KBM-7 (cell line): ENCODE data around the gene BBC3.

Source experiments
- DNase-seq: peaks from one replicate; pipeline ENCODE4 v3.0.0-alpha.2; 2015
- in situ Hi-C: fragments of 300-500 bp; cut with MboI; formaldehyde crosslinking; loops from 2 replicates; pipeline ENCODE4 v1.14.3; 2020; ENCODE audit warnings: low sequenced_read_pairs, low pct_unique_long_range_greater_than_20kb, mixed read lengths

The BBC3 gene

DNA sequence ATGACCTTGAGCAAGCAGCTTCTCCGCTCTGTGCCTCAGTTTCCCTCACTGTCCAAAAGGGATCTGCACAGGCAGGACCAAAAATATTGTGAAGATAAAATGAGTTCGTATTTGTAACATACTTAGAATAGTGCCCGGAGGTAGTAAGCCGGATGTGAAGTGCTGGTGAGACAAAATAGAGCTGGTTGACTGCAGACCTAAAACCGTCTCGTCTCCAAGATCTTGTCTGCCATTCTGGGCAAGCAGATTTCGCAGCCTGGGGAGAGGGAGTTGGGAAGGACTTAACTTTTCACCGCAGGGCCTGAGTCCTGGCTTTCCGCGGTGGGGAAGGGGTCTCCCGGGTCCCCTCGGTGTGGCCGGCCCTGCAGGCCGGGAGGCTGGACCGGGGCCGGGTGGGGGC is 8.2 kb upstream of the BBC3 start:
- no peak for DNase-seq
- in situ Hi-C loops = no loop called here

DNA sequence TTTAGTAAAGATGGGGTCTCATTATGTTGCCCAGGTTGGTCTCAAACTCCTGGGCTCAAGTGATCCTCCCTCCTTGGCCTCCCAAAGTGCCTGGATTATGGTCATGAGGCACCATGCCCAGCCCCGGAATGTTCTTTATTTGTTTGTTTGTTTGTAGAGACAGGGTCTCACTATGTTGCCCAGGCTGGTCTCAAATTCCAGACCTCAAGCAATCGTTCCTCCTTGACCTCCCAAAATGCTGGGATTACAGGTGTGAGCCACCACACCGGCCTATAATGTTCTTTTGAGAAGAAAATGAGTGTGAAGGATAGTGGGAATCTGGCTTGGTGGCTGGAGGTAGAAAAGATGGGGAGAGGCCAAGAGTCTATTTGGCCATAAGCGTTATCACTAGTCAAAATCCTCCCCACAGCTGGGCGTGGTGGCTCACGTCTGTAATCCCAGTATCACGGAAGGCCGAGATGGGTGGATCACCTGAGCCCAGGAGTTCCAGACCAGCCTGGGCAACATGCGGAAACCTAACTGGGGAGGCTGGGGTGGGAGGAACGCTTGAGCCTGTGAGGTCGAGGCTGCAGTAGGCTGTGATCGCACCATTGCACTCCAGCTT is 5.2 kb upstream of the BBC3 start:
- in situ Hi-C loops = no loop called here
- no peak for DNase-seq

DNA sequence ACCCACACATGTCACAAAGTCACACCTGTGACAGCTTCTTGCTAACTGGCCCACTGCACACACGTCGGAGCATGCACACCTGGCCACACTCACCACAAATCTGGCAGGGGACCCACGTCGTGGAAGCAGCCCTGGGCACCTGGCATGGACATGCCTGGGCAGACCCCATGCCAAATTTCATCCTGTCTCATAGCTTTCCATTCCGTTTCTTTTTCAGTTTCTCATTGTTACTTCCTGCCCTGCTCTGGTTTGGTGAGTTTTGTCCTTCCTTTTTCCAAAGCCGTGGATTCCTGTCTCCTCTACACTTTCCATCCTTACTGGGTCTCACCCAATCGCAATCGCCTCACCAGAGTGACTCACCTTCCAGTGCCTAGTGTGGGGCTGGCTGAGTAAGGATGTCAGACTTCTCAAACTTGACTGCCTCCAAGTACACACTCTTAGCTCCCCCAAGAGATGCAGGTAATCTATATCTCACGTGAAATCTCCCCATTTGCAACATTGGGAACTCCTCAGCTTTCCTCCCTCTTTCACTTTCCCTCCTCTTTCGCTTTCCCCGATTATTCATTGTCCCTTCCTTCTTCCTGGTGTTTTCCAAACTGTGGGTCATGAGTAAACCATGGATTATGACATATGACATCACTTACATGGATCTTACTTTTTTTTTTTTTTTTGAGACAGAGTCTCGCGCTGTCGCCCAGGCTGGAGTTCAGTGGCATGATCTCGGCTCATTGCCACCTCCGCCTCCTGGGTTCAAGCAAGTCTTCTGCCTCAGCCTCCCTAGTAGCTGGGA is 1.6 kb upstream of the BBC3 start:
- DNase-seq = peak; percentile 78
- in situ Hi-C loops = no loop called here

DNA sequence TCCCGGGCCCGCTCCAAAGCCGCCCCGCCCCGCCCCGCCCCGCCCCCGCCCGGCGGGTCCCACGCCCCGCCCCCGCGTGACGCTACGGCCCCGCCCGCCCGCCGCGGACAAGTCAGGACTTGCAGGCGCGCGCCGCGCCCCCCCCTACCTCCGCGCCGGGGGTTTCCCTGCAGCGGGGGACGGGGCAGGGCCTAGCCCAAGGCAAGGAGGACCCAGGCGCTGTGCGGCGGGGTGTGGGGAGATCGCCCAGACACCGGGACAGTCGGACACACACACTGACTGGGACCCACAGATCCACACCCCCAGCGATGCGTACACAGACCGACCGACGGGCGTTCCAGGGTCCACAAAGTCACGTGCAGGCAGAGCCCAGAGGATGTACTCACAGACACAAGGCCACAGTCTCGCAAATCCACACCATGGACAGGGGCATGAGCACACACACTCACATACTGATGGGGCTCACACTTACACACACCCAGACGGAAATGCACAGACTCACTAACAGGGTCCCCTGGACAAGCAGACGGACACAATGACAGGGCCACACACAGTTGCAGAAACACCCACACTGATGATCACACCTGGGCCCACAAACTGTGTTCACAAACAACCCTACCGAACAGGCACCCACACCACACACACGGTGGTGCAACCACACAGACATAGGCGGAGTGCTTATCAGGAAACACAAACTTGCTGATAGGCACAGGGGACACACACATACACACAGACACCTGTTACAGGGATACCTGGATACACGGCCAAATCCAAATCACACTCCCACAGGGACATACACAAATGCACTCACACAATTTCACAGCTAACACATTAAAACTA is 436 bp upstream of the BBC3 start:
- peak; percentile 86 for DNase-seq
- in situ Hi-C loops = no loop called here

- peak; percentile 75 for DNase-seq
- in situ Hi-C loops = no loop called here
Observed at GRCh38 chr19:47230054-47230920, 712 bp downstream of the BBC3 start.

DNA sequence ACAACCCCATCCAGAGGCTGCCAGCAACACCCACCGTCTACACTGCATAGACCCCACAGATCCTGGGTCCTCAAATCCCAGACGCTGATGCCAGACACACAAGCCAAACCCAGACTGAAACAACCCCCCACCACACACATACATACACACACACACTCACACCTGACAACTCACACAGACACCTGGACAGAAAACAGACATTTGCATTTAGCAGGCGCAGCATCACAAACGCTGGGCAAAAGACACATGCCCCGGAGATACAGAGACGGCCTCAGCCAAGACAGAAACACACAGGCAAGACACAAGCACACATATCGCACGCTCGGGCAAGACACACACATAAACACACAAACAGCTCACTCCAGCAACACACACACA is 1.3 kb downstream of the BBC3 start:
- in situ Hi-C loops = no loop called here
- DNase-seq = peak; percentile 51

GRCh38 chr19:47228937-47229675 is 1.9 kb downstream of the BBC3 start:
- in situ Hi-C loops = no loop called here
- DNase-seq = peak; percentile 60

DNA sequence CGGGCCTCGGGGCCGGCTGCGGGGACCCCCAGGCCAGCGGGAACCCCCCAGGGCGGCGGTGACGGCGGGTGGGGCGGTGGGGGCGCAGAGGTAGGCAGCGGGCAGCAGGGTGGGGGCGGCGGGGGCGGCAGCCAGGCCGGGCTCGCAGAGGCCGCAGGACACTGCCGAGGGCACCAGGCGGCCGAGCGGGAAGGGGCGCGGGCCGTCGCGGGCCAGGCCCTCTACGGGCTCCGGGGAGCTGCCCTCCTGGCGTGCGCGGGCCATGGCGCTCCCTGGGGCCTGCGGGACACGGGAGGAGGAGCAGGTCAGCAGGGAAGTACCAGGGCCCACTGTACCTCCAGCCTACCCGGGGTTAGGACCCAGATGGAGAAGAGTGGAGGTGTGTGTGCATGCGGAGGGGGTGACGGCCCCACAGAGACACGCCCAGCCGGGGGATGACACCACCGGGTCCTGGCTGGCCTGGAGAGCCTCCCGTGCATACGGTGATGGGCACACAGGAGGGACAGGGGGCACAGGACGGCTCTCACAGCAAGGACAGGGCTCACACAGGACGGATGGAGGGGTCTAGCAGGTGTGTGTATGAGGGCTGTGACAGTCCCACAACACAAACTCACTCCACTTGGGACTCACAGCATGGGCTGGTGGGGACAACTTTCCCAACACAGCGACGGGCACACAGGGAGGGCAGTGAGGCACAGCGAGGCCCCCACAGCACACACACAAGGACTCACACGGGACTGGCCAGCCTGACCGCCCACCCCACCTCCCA is 2.6 kb downstream of the BBC3 start:
- in situ Hi-C loops = no loop called here
- DNase-seq = peak; percentile 80

GRCh38 chr19:47227352-47228167 is 3.4 kb downstream of the BBC3 start:
- in situ Hi-C loops = no loop called here
- DNase-seq = peak; percentile 92

DNA sequence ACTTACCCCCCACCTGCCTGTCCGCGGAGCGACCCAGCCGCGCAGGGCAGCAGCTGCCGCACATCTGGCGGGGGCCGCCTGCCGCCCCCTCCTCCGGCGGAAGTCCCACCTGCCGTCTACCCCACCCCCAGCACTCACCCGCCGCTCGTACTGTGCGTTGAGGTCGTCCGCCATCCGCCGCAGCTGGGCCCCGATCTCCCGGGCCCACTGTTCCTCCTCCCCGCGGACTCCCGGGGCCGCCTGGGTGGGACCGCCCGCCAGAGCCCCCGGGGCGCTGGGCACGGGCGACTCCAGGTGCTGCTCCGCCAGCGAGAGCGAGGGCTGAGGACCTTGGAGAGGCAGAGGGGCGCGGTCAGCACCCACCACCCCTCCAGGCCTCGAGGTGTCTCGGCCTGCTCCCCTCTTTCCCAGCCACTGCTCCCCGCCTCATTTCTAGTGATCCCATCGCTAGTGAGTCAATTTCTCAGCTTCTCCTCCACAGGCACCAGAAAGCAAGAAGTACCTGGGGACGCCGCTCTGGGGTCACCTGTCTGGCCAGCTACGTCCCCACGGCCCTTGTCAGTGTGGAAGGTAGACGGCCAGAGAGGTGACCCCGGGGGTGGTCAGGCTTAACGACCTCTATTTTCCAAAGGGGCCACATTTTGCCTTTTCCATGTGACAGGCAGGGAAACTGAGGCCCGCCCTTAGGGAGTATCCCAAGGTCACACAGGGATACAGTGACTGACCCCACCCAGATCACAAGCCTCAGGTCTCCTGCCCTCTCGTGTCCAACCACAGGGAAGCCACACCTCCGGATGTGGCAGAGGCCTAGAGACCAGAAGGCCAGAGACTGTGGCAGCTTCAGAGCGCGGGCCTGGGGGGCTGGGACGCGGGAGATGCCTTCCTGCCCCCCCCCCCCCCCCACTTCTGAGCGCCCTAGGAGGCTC is 4.3 kb downstream of the BBC3 start:
- DNase-seq = peak; percentile 81
- in situ Hi-C loops = no loop called here

DNA sequence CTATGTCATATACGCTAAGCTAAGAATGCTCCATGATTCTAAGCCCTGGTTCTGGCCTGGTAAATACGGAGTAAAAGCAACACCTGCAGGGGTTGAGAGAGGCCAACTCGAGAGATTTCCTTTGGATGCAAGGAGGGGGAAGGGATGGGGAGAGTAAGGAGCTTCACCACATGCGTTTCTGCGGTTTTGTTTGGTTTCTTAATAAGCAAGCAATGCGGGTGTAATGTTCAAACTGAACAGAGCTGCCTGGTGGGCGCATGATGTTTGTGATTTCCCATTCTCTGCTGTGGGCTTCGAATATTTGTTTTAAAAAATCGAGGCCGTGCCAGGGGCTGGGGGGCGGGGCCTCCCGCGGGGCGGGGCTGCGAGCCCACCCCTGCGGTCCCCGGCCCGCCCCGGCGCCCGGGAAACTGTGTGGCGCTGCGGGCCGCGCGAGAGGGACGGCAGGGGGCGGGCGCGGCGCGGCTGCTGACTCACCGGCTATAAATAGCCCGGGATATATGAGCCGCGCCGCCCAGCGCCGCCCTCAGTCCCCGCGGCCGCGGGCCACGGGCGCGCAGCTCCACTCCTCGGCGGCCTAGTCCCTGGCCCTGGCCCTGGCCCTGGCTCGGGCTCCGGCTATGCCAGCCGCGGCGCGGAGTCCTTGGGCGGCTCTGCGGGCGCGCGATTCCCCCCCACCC is 5.1 kb downstream of the BBC3 start:
- peak; percentile 87 for DNase-seq
- in situ Hi-C loops = no loop called here

DNA sequence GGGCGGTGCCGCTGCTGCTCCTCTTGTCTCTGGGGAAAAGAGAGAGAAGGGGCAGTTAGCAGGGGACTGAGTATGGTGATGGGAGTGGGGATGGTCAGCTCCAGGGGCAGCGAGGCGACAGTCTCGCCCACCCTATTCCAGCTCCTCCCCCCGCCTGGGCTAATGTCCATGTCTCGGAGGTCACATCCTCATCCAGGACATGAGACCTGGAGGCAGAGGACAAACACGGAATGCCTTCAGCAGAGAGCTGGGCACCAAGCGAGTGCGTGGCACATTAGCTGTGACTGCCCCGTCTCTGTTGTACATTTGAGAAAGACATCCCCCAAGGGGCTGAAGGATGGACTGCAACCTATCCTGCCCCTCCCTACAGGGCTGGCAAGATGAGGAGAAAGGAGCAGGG is 9.1 kb downstream of the BBC3 start:
- in situ Hi-C loops = no loop called here
- DNase-seq = no peak

DNA sequence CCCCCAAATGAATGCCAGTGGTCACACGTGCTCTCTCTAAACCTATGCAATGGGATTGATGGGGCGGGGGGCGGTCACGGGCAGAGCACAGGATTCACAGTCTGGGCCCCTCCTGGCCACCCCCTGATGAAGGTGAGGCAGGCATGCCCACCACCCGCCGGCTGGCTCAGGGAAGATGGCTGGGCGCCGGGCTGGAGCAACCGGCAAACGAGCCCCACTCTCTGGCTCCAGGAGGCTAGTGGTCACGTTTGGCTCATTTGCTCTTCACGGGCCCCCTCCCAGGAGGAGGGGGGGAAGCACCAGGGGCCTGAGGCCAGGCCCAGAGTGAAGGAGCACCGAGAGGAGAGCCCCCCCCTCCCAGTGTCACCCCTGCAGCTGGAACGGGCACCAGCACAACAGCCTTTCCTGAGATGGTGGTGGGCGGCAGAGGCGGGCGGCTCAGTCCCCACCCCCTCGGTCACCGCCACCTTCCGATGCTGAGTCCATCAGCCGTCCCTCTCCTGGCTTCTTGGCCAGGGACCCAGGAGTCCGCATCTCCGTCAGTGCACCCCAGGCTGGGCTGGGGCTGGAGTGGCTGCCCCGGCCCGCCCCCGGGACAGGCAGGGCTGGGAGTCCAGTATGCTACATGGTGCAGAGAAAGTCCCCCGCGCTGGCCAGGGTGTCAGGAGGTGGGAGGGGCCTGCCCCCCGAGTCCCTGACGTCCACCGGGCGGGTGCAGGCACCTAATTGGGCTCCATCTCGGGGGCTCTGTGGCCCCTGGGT is 9.7 kb downstream of the BBC3 start:
- DNase-seq = no peak
- in situ Hi-C loops = no loop called here

- no peak for DNase-seq
- in situ Hi-C loops = no loop called here
Observed at GRCh38 chr19:47215581-47215980, 15.4 kb downstream of the BBC3 start.
